ENCODE data around the gene POU2F3.
"Not testable (repeated sequence)": the region's sequence is repeated elsewhere in the genome, so short reads cannot be mapped to it uniquely, and the experiment has no call there.

POU2F3 gene

GRCh38 chr11:120228794-120229384 lies 11.1 kb upstream of the POU2F3 start:
- no peak for DNase-seq

- no peak for DNase-seq
Observed at GRCh38 chr11:120229451-120230424, 10.2 kb upstream of the POU2F3 start.

- DNase-seq: no peak
Observed at GRCh38 chr11:120230433-120231071, 9.4 kb upstream of the POU2F3 start.

DNA sequence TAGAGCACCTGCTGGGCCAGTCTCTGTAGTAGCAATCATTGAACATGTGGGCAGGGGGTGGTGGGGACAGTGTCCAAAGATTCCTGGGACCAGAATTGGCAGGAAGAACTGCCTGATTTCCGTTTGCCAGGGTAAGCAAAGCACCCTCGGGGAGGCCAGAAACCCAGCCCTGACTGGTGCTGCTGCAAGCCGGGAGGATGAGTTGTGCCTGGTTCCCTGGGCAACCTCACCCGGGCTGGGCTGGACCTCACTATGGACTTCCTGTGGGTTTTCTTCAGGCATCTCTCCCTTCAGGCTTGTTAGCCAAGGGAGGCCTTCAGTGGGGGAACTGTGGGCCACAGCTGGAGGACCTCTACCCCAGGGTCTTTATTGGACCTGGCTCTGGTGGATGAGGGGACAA lies 8.0 kb upstream of the POU2F3 start:
- DNase-seq: no peak

DNA sequence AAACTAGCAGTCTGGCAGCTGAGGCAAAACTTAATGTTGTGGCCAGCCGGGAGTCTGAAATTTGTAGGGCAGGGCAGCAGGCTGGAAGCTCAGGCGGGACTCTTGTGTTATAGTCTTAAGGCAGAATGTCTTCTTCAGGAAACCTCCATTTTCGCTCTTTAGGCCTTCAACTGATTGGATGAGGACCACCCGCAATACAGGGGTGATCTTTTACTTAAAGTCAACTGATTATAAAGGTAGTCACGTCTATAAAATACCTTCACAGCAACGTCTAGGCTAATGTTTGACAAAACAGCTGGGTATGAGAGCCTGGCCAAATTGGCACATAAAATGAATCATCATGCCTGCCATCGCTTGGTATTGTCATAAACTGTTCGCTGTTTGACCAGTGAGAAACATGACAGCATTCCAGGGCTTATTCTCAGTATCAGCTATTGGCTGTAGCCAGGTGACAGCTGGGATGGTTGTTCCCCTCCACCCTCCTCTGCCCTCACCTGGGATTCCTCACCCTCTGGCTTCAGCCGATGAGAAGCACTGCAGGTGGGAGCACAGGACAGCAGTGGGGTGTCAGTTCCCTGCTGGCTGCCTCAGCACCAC lies 6.6 kb upstream of the POU2F3 start:
- no peak for DNase-seq

DNA sequence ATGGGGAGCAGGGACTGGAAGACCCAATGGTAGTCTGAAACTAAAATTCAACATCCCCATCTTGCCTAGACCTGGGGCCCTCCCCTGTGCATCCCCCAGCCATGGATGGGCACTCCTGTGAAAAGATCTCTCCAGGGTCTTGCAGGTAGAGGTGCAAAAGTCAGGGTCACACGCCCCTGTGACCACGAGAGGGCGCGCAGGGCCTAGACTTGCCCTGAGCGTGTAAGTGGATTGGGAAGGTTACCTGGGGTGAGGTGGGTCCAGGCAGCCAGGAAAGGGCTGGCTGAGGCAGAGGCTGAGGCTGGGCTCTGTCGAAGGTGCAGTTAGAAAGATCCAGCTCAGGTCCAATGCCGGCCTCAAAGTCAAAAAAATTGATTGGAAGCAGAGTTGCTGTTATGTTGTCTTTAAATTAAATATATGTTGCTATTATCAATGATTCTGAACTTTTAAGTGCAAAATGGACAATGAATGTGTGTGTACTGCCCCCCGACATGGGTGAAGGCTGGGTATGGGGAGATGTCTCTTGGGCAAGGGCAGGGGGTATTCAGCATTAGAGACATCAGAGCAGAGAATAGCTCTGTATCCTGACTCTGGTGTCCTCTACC lies 4.8 kb upstream of the POU2F3 start:
- peak in 1 of 2 experiments; percentile 36 for DNase-seq

DNA sequence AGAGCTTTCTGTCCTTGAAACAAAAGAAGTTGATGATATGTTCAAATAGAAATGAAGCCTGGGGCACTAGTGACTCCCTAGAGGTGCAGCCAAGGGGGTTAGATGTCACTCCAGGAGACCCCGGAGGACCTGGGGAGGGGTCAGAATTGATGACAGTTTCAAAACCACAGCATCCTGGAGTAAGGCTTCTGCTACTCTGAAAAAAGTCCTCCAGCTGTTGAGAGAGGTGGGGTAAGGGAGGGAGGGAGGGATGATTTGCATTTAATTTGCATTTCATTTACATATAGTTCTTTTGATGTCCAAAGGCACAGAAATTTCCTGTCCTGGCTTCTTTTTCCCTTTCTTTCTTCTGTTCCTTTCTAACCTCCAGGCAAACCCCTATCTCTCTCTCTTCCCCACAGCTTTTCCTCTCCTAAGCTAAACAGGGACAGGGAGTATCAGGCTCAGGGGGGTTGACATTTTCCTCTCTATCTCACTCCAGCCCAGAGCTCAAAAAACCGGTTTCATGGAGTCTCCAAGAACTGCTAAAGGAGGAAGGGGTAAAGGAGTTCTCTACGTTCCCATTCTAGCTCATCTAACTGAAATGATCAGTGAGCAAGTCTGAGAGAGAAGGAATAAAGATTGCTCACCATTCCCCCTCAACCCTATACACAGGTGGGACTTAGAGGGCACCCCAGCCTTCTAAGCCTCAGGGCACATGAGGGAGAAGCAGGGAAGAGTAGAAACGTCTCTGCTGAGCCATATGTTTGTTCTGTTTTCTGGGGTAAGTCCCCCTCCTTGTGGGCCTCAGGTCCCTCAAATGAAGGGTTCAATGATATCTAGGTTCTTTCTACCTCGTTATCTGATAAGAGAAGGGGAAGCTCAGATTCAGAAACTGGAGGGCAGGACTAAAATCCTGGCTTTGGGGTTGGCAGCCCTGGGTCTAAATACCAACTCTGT lies 3.5 kb upstream of the POU2F3 start:
- no peak for DNase-seq

DNA sequence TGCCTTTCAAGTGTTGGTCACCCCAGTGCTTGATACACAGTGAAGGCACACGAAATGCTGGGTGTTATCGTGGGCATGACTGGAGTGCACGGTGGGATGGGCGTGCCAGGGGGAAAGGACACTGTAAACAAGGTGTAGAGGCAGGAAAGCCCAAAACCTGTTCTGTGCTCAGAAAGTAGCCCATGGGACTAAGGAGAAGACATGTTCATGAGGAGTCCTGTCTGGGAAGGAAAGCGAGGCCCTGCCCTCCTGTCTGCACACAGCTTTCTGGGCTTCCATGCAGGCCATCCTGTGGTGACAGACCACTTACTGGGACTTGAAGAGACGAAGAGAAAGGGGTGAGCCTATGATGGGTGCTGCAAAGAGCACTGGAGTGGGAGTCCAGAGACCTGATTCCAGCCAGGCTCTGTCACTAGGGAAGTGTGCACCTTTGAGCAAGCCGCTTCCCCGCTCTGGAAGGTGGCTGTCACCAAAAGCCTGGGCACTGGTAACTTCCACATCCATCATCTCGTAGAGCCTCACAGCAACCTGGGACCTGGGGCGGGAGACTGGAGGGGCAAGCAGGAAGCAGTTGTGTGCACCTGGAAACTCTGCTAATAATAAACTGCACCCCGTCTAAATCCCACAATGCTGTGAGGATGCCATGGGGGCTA lies 846 bp upstream of the POU2F3 start:
- DNase-seq: no peak

- DNase-seq: no peak
Observed at GRCh38 chr11:120240866-120241265, 926 bp downstream of the POU2F3 start.

DNA sequence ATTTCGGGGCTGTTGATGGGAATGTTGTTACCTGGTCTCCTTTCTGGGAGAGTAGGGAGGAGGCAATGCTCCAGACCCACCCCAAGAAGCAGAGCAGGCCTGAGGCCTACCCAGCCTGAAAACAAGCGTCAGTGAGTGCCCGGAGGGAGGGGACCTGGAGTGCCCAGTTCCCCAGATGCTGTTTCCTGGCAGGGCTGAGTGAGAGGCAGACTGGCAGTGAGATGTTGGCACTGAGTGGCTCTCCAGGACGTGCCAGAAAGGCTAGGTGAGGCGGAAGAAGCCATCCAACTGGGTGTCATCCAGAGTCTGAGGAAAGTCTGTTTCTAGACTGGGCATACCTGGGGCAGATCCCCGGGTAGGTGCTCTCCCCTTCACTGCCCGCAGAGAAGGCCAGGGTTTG lies 1.3 kb downstream of the POU2F3 start:
- no peak for DNase-seq

GRCh38 chr11:120243221-120243620 lies 3.3 kb downstream of the POU2F3 start:
- DNase-seq: no peak

GRCh38 chr11:120244476-120245365 lies 4.8 kb downstream of the POU2F3 start:
- DNase-seq: no peak

GRCh38 chr11:120245434-120245833 lies 5.5 kb downstream of the POU2F3 start:
- no peak for DNase-seq

DNA sequence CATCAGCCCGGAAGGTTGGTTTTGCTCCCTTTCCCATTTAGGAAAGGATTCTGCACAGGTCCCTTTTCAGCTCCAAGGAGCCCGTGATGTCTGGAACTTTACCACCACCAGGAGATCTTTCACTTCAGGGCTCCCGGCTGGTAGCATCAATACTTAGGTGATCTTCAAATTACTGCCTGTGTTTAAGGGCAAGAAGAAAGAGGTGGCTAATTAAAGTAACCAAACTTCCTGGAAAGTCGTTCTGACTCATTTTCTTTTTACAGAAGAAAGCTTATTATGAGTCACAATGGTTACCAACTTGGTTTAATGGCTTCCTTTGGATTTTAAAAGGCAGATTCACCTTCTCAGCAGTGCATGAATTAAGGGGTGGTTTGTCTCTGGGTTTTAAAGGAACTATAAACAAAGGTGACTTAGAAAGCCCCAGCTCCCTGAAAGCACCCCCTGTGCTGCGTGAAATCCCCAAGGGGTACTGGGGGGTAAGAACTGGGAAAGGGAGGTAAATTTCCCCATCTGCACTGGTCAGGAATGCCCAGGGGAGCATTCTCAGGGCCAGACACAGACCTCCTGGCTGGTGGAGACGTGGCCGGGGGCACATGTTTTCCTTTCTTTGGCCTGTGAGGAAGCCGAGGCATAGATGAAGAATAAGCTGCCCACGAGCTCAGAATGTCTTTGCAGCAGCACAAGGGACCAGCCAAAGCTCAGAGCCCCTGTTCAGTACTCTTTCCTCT lies 8.8 kb downstream of the POU2F3 start:
- peak in 1 of 2 experiments; percentile 25 for DNase-seq

DNA sequence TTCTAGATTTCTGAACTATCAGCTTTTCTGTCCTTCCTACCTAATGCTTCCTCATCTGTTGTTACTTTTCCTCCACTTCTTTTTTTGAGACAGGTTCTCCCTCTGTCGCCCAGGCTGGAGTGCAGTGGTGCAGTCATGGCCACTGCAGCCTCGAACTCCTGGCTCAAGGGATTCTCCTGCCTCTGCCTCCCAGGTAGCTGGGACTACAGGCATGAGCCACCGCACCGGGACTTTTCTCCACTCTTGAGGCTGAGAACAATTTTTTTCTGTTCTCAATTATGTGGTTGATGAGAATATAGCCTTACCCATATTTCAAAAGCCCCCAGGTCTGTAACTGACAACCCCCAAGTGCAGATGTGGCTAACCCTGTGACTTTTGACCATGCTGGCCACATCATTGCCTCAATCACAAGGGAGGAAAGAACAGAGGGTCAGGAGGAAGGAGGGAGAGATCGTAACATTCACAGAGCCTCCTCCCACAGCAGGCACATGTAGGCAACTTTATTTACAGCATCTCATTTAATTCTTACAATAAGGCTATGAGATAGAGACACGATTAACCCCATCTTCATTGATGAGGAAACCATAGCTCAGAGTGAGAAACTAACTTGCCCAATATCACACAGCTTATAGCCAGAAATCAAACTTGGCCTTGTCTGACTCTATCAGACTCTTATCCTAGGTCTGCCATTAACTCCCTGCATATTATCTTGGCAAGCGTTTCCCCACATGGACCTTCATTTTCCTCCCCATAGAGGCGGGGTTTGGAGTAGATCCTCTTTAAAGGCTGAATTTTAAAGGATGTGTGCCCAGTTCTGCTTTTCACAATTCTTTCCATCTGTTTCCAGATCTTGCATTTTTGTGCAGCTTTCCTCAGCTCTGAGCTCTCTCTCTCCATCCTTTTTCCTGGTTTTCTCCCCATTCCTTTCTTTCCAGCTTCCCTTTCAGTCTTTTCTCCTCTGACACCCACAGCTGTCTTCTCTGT lies 9.6 kb downstream of the POU2F3 start:
- DNase-seq: no peak

DNA sequence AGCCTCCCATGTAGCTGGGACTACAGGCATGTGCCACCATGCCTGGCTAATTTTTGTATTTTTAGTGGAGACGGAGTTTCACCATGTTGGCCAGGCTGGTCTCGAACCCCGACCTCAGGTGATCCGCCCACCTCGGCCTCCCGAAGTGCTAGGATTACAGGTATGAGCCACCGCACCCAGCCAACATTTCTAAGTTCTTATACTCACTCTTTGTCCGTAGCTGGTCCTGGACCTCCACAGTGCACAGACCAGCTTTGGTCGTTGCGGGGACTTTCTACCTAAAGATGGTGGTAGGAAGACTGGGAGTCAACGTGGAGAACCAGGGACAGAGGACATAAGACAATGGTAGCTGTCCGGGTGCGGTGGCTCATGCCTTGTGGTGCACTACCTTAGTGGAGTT lies 13.4 kb downstream of the POU2F3 start:
- DNase-seq: not testable (repeated sequence)

DNA sequence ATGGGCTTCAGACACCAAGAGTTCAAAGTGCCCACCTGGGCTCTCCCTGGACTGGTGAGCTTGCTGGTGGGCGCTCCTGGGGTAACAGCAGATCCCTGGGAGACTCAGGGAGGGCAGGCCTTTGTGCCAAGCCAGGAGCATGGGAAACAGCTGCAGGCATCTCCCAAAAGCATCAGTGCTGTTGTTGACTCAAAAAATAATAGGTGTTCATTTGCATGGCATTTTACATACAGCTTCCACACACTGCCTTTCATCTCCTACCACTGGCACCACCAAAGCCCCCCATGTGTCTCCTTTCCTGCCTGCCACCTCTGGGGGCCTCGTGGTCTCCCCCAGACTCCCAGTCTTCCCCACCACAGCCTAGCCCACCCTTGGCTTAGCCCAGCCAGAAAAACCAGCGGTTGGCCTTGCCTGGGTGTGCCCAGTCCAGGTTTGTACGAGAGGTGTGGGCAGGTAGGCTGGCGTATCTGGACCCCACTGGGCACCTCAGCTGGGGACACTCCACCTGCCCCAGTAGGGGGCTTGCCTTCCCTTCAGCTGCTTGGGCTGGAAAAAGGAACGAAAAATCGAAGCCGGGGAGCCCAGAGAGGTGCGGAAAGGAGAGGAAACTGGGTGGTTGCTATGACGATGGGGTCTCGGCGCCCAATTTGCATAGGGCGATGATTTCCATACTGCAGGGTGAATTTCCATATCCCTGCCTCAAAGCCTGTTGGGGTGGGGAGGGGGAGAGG lies 15.0 kb downstream of the POU2F3 start:
- no peak for DNase-seq

- DNase-seq: no peak
Observed at GRCh38 chr11:120255519-120255866, 15.6 kb downstream of the POU2F3 start.

Data from SW 1271 (cell line).